Activated B cell treated with CpG ODN at 0.5 μM for 24 hours (primary cell): ENCODE results near the gene CAMKK1. TPM values are rescaled to one million over a fixed set of nuclear protein-coding genes. Genes with fewer than 3 reads are reported as not detected.

Experiments used
- ATAC-seq: fragments of 200-7000 bp; cut with Tn5 transposase; one replicate; pipeline ENCODE4 v1.10.0; 2021; ENCODE audit warnings: low read depth, mild to moderate bottlenecking, moderate library complexity
- CTCF ChIA-PET: fragments of 350-600 bp; sonication (Branson Sonifier 250); formaldehyde crosslinking; loops from one replicate; lab custom pipeline; 2021; ENCODE audit warnings: antibody characterized with exemption; lab: Charles Lee
- POLR2A ChIA-PET: fragments of 350-600 bp; sonication (Branson Sonifier 250); formaldehyde crosslinking; loops from one replicate; lab custom pipeline; 2021; ENCODE audit warnings: antibody characterized with exemption; lab: Charles Lee
- DNase-seq: peaks from one replicate; pipeline ENCODE4 v3.0.0; 2022
- H3K27ac Mint-ChIP-seq: one replicate; pipeline ENCODE4 v1.8.0; 2020; ENCODE audit warnings: mixed read lengths
- H3K27me3 Mint-ChIP-seq: one replicate; pipeline ENCODE4 v1.8.0; 2021; ENCODE audit warnings: mixed read lengths
- H3K36me3 Mint-ChIP-seq: one replicate; pipeline ENCODE4 v1.8.0; 2021; ENCODE audit warnings: low read depth, mixed read lengths
- H3K4me1 Mint-ChIP-seq: one replicate; pipeline ENCODE4 v1.8.0; 2021; ENCODE audit warnings: mixed read lengths
- H3K4me3 Mint-ChIP-seq: one replicate; pipeline ENCODE4 v1.8.0; 2020; ENCODE audit warnings: mild to moderate bottlenecking, mixed read lengths
- H3K9me3 Mint-ChIP-seq: one replicate; pipeline ENCODE4 v1.8.0; 2020; ENCODE audit warnings: mixed read lengths
- intact Hi-C: fragments of 100-400 bp; cut with micrococcal nuclease; formaldehyde crosslinking; loops from one replicate; pipeline ENCODE4 v1.15.1; 2024
- total RNA-seq: library from RNA; stranded (reverse); gene quantifications from 2 replicates; pipeline ENCODE4 v1.2.3, GENCODE V29; 2022
- TF ChIP-seq, protein P1 (sequence below): fragments of 200-600 bp; IDR thresholded peaks from one replicate; pipeline ENCODE4 v1.8.0; 2022; ENCODE audit warnings: antibody characterized with exemption, mild to moderate bottlenecking

CAMKK1 gene
- total RNA-seq, 1 donor from 2014 or later, result 6.1 TPM

DNA sequence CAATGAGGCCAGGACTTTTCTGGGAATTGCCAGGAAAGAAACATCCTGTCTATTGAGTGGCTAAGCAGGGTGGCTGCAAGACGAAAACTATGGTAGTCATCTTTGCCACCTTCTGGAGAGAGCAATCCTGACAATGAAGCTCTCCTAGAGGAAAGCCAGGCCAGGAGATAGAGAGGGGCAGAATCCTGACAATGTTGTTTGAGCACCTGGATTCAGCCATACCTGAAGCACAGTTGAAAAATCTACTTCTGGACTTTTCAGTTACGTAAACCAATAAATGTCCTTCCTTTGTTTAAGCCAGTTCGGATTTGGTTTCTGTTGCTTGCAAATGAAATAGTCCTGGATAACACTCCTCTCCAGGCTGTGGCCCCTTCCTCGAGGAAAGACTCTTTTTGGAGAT lies 14.0 kb upstream of the CAMKK1 start:
- TF ChIP-seq, protein P1, sequence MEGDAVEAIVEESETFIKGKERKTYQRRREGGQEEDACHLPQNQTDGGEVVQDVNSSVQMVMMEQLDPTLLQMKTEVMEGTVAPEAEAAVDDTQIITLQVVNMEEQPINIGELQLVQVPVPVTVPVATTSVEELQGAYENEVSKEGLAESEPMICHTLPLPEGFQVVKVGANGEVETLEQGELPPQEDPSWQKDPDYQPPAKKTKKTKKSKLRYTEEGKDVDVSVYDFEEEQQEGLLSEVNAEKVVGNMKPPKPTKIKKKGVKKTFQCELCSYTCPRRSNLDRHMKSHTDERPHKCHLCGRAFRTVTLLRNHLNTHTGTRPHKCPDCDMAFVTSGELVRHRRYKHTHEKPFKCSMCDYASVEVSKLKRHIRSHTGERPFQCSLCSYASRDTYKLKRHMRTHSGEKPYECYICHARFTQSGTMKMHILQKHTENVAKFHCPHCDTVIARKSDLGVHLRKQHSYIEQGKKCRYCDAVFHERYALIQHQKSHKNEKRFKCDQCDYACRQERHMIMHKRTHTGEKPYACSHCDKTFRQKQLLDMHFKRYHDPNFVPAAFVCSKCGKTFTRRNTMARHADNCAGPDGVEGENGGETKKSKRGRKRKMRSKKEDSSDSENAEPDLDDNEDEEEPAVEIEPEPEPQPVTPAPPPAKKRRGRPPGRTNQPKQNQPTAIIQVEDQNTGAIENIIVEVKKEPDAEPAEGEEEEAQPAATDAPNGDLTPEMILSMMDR, result no peak
- H3K4me3 Mint-ChIP-seq, result no peak overlapping the region
- POLR2A ChIA-PET, result interaction anchor here (0.5 to 5.3 kb wide), 5 partner anchors 13 to 1874 kb away, joined by 3 to 43 read pairs (median 4); partner anchors contain the start of genes CAMKK1 and P2RX5

DNA sequence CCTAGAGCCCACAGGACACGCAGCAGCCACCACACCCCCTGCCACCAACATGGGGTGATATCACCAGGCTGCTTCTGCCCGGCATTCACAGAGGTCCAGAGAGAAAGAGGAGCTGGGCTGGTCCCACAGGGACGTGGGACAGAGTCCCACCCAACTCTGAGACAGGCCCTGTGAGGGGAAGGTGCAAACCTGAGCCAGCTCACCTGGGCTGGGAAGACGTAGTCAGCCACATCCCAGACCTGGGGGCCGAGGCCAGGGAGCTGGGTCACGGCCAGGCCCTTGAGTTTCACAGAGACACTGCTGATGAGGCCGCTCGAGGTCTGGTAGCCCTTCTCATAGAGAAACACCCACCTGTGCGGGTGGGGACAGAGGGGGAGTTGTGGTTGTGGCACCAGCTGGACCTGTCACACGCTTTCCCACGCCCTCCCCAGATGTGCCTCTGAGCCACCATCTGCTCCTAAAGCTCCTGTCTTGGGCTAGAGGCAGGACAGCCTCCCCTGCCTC lies 12.2 kb upstream of the CAMKK1 start:
- peak; percentile 48 for ATAC-seq
- peak; percentile 52 for DNase-seq
- H3K4me3 Mint-ChIP-seq, result peak overlapping the region; percentile 7
- POLR2A ChIA-PET, result interaction anchor here (0.9 to 5.3 kb wide), 9 partner anchors 9 to 208 kb away, joined by 4 to 43 read pairs (median 12); partner anchors contain the start of genes ATP2A3, CAMKK1, NCBP3 and P2RX1
- no peaks in the 10 kb centered on the region for H3K36me3 Mint-ChIP-seq
- peaks cover 40% of the 10 kb centered on the region for H3K4me1 Mint-ChIP-seq
- TF ChIP-seq, protein P1, result no peak
- CTCF ChIA-PET, result interaction anchor here (1.1 to 3.4 kb wide), 4 partner anchors 8 to 63 kb away, joined by 3 to 20 read pairs (median 4); no protein-coding TSS in a partner anchor
- peak overlapping the region; percentile 61 for H3K27ac Mint-ChIP-seq
- no peaks in the 10 kb centered on the region for H3K27me3 Mint-ChIP-seq
- no peaks in the 10 kb centered on the region for H3K9me3 Mint-ChIP-seq
- intact Hi-C loops, result no loop called here

More for the DNA sequence above, 14.0 kb upstream of the CAMKK1 start:
- intact Hi-C loops, result loop anchor here (2.0 kb wide), 1 partner anchor 62 kb away; no protein-coding TSS in a partner anchor
- H3K27me3 Mint-ChIP-seq, result no peaks in the 10 kb centered on the region
- no peaks in the 10 kb centered on the region for H3K36me3 Mint-ChIP-seq
- ATAC-seq (no peak), DNase-seq (no peak)
- H3K9me3 Mint-ChIP-seq, result no peaks in the 10 kb centered on the region
- H3K4me1 Mint-ChIP-seq, result peaks cover 58% of the 10 kb centered on the region
- no peak overlapping the region for H3K27ac Mint-ChIP-seq
- CTCF ChIA-PET, result interaction anchor here (1.0 to 1.9 kb wide), 2 partner anchors 13 to 63 kb away, joined by 3 to 9 read pairs; no protein-coding TSS in a partner anchor

DNA sequence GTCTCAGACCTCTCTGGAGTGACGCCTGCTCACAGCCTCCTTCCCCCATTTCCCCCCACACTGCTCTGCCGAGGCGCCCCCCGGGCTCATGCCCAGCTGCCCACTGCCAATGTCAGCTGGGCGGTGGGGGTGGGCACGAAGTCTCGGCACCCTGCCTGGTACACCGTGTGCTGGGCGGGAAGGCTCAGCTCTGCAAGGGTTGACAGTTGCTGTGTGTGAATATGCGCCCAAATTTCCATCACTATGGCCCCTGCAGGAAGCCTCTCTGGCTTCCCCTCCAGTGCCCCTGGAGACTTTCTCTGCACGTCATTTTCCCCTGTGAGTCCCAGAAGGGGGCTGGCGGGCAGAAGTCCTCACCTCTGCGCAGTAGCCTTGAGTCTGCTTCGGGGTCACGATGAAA lies 11.6 kb upstream of the CAMKK1 start:
- ChIA-PET POLR2A (interaction anchor here (0.6 to 5.3 kb wide), 10 partner anchors 9 to 208 kb away, joined by 3 to 43 read pairs (median 10); partner anchors contain the start of genes ATP2A3, CAMKK1, NCBP3 and P2RX1), CTCF (interaction anchor here (0.9 to 3.4 kb wide), 4 partner anchors 9 to 60 kb away, joined by 3 to 20 read pairs (median 4); no protein-coding TSS in a partner anchor)
- TF ChIP-seq, protein P1, result no peak
- intact Hi-C loops, result loop anchor here (1.0 kb wide), 2 partner anchors 10 to 11 kb away; partner anchors contain the start of gene CAMKK1
- Mint-ChIP-seq H3K4me3 (peak overlapping the region; percentile 74), H3K27me3 (no peaks in the 10 kb centered on the region), H3K9me3 (no peaks in the 10 kb centered on the region), H3K27ac (peak overlapping the region; percentile 69), H3K4me1 (peaks cover 37% of the 10 kb centered on the region), H3K36me3 (no peaks in the 10 kb centered on the region)
- ATAC-seq, result peak; percentile 81
- peak; percentile 64 for DNase-seq

DNA sequence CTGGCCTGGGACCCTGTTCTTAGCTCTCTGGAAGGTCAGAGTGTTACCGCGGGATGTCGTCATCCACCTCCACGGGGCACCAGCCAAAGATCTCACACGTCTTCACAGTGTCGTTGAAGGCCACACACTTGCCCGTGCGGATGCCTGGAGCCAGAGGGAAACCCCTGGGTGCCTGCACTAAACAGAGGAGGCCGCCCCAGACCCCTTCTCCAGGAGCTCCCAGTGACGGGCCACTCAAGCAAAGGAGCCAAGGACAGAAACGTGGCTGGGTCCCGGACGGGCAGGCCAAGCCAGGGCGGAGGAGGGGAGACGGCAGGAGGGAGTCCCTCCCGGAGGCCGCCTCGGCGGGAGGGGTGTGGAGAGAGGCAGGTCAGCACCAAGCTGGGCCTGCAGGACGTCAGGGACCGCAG lies 11.0 kb upstream of the CAMKK1 start:
- H3K4me1 Mint-ChIP-seq, result peaks cover 33% of the 10 kb centered on the region
- H3K27me3 Mint-ChIP-seq, result no peaks in the 10 kb centered on the region
- DNase-seq (no peak), ATAC-seq (no peak)
- ChIA-PET CTCF (interaction anchor here (0.9 to 3.4 kb wide), 4 partner anchors 10 to 60 kb away, joined by 3 to 20 read pairs (median 4); no protein-coding TSS in a partner anchor), POLR2A (interaction anchor here (0.6 to 5.3 kb wide), 7 partner anchors 10 to 84 kb away, joined by 3 to 43 read pairs (median 14); partner anchors contain the start of genes ATP2A3, CAMKK1, NCBP3 and P2RX1)
- H3K9me3 Mint-ChIP-seq, result no peaks in the 10 kb centered on the region
- H3K36me3 Mint-ChIP-seq, result no peaks in the 10 kb centered on the region
- intact Hi-C loops, result loop anchor here (1.0 kb wide), 2 partner anchors 10 to 11 kb away; partner anchors contain the start of gene CAMKK1
- H3K4me3 Mint-ChIP-seq, result peak overlapping the region; percentile 74
- peak overlapping the region; percentile 41 for H3K27ac Mint-ChIP-seq
- TF ChIP-seq, protein P1, result no peak
